T1000 (cell line): ENCODE data around the gene LPA.
"Not testable (repeated sequence)": the region's sequence is repeated elsewhere in the genome, so short reads cannot be mapped to it uniquely, and the experiment has no call there.

ENCODE experiments used
- DNase-seq: peaks from one replicate; lab custom pipeline; 2025; ENCODE audit warnings: mixed read lengths; lab: John Stamatoyannopoulos, UW

The LPA gene

GRCh38 chr6:160667639-160668481, 3.8 kb upstream of the LPA start:
- DNase-seq, result no peak

- no peak for DNase-seq
Observed at GRCh38 chr6:160662842-160663241, 1.2 kb downstream of the LPA start.

GRCh38 chr6:160662429-160662828, 1.6 kb downstream of the LPA start:
- DNase-seq, result no peak

GRCh38 chr6:160661216-160661615, 2.9 kb downstream of the LPA start:
- no peak for DNase-seq

- DNase-seq, result no peak
Observed at GRCh38 chr6:160659562-160659961, 4.5 kb downstream of the LPA start.

GRCh38 chr6:160634706-160635105, 29.4 kb downstream of the LPA start:
- DNase-seq, result no peak

- DNase-seq, result no peak
Observed at GRCh38 chr6:160595838-160596832, 67.9 kb downstream of the LPA start.

GRCh38 chr6:160595297-160595696, 68.8 kb downstream of the LPA start:
- not testable (repeated sequence) for DNase-seq

- DNase-seq, result no peak
Observed at GRCh38 chr6:160586374-160586773, 77.7 kb downstream of the LPA start.

- no peak for DNase-seq
Observed at GRCh38 chr6:160583794-160584193, 80.3 kb downstream of the LPA start.

GRCh38 chr6:160581406-160581805, 82.7 kb downstream of the LPA start:
- no peak for DNase-seq

GRCh38 chr6:160578515-160578914, 85.6 kb downstream of the LPA start:
- not testable (repeated sequence) for DNase-seq

- DNase-seq, result no peak
Observed at GRCh38 chr6:160573943-160574342, 90.1 kb downstream of the LPA start.

- DNase-seq, result not testable (repeated sequence)
Observed at GRCh38 chr6:160571201-160571600, 92.9 kb downstream of the LPA start.

- DNase-seq, result no peak
Observed at GRCh38 chr6:160544802-160545201, 119.3 kb downstream of the LPA start.

GRCh38 chr6:160535270-160535669, 128.8 kb downstream of the LPA start:
- no peak for DNase-seq

- DNase-seq, result peak; percentile 27
Observed at GRCh38 chr6:160534050-160534696, 129.9 kb downstream of the LPA start.

GRCh38 chr6:160532315-160532714, 131.8 kb downstream of the LPA start:
- DNase-seq, result no peak

- DNase-seq, result no peak
Observed at GRCh38 chr6:160531826-160532225, 132.2 kb downstream of the LPA start.

- not testable (repeated sequence) for DNase-seq
Observed at GRCh38 chr6:160529524-160529923, 134.6 kb downstream of the LPA start.

- no peak for DNase-seq
Observed at GRCh38 chr6:160523223-160523622, 140.9 kb downstream of the LPA start.
